Thoracic aorta (tissue), 2 donors: ENCODE results near the gene SDR42E2. TPM values are rescaled to one million over a fixed set of nuclear protein-coding genes. Genes with fewer than 3 reads are reported as not detected.
A peak's percentile ranks its signal among the peaks of the same experiment; 100 is the strongest.

Source experiments
- ATAC-seq: fragments of 150-250 bp; one replicate; pipeline ENCODE4 v1.8.0; 2017; ENCODE audit warnings: low read depth; ENCODE audit not compliant: insufficient number of reproducible peaks, low FRiP score
- DNase-seq: peaks from one replicate; pipeline ENCODE4 v3.0.0-alpha.2; 2020; ENCODE audit warnings: low spot score
- H3K27ac ChIP-seq, 2 donors: fragments of 200-600 bp; sonication (generic); 1 replicate in 1 of 2; 2 replicates in 1 of 2; pipeline ENCODE4 v1.5.1; 2016; ENCODE audit warnings: mild to moderate bottlenecking in 2 of 2, moderate library complexity in 2 of 2
- H3K27me3 ChIP-seq: fragments of 200-600 bp; sonication (generic); replicated peaks from 2 replicates; pipeline ENCODE4 v1.6.0; 2016; ENCODE audit warnings: mild to moderate bottlenecking; ENCODE audit not compliant: insufficient read depth
- H3K36me3 ChIP-seq: fragments of 200-600 bp; sonication (generic); one replicate; pipeline ENCODE4 v1.5.1; 2016
- H3K4me1 ChIP-seq, 2 donors: fragments of 200-600 bp; sonication (generic); 1 replicate in 1 of 2; 2 replicates in 1 of 2; pipeline versions ENCODE4 v1.5.1 to v1.6.0; 2016; ENCODE audit warnings: low read depth in 2 of 2, mild to moderate bottlenecking in 1 of 2; ENCODE audit not compliant: control insufficient read depth in 1 of 2
- H3K4me3 ChIP-seq: fragments of 200-600 bp; sonication (generic); 2 replicates; pipeline ENCODE4 v1.5.1; 2016; ENCODE audit warnings: mild to moderate bottlenecking
- H3K9me3 ChIP-seq: fragments of 200-600 bp; sonication (generic); 2 replicates; pipeline ENCODE4 v1.5.1; 2016
- CTCF ChIP-seq: fragments of 200-600 bp; sonication (generic); IDR thresholded peaks from one replicate; pipeline ENCODE4 v1.5.1; 2019; ENCODE audit warnings: antibody characterized with exemption
- total RNA-seq, 2 donors: library from RNA; depleted of rRNA; stranded (reverse); fragments of >200 nt; gene quantifications; one replicate each; pipeline versions ENCODE4 v1.1.0 to v1.2.3, GENCODE V29; 2016

Gene SDR42E2
- total RNA-seq, 2 donors from 2014 or later: not detected

- TF ChIP-seq CTCF: no peak
- H3K4me1 ChIP-seq: peaks cover 32 to 56% of the 10 kb centered on the region in 2 donors
- peak; percentile 55 for ATAC-seq
- no peaks in the 10 kb centered on the region for H3K9me3 ChIP-seq
- H3K27me3 ChIP-seq: no peaks in the 10 kb centered on the region
- peak overlapping the region; percentile 97 for H3K4me3 ChIP-seq
- peak overlapping the region; percentile 88 to 94 for H3K27ac ChIP-seq
- no peaks in the 10 kb centered on the region for H3K36me3 ChIP-seq
- peak; percentile 83 for DNase-seq
Measured at GRCh38 chr16:22206842-22207714, 44.8 kb downstream of the SDR42E2 start.

- no peak for TF ChIP-seq CTCF
- peak overlapping the region; percentile 88 to 94 for H3K27ac ChIP-seq
Measured at GRCh38 chr16:22207715-22208360, 45.5 kb downstream of the SDR42E2 start.

GRCh38 chr16:22210285-22210684, 48.0 kb downstream of the SDR42E2 start:
- DNase-seq: no peak
- H3K27ac ChIP-seq: peak overlapping the region; percentile 88 to 94
- H3K4me1 ChIP-seq: peaks cover 34 to 63% of the 10 kb centered on the region in 2 donors
- no peaks in the 10 kb centered on the region for H3K27me3 ChIP-seq
- ATAC-seq: no peak
- H3K36me3 ChIP-seq: no peaks in the 10 kb centered on the region
- no peak for TF ChIP-seq CTCF
- no peak overlapping the region for H3K4me3 ChIP-seq
- no peaks in the 10 kb centered on the region for H3K9me3 ChIP-seq

More at GRCh38 chr16:22207715-22208360, 45.5 kb downstream of the SDR42E2 start:
- ATAC-seq: no peak
- Histone ChIP-seq H3K27me3 (no peaks in the 10 kb centered on the region), H3K9me3 (no peaks in the 10 kb centered on the region), H3K36me3 (no peaks in the 10 kb centered on the region), H3K4me3 (peak overlapping the region; percentile 97), H3K4me1 (peaks cover 32 to 62% of the 10 kb centered on the region in 2 donors)
- DNase-seq: no peak

GRCh38 chr16:22210854-22211253, 48.5 kb downstream of the SDR42E2 start:
- no peak for TF ChIP-seq CTCF
- no peaks in the 10 kb centered on the region for H3K36me3 ChIP-seq
- H3K4me3 ChIP-seq: no peak overlapping the region
- DNase-seq (no peak), ATAC-seq (no peak)
- H3K4me1 ChIP-seq: peaks cover 30 to 62% of the 10 kb centered on the region in 2 donors
- no peaks in the 10 kb centered on the region for H3K9me3 ChIP-seq
- no peaks in the 10 kb centered on the region for H3K27me3 ChIP-seq
- peak overlapping the region; percentile 88 to 94 for H3K27ac ChIP-seq

GRCh38 chr16:22213236-22213635, 50.9 kb downstream of the SDR42E2 start:
- no peak overlapping the region for H3K4me3 ChIP-seq
- no peaks in the 10 kb centered on the region for H3K9me3 ChIP-seq
- DNase-seq (no peak), ATAC-seq (no peak)
- no peak for TF ChIP-seq CTCF
- H3K36me3 ChIP-seq: no peaks in the 10 kb centered on the region
- peak overlapping the region in 1 of 2 donors; percentile 41 for H3K27ac ChIP-seq
- H3K27me3 ChIP-seq: no peaks in the 10 kb centered on the region
- peaks cover 22 to 71% of the 10 kb centered on the region in 2 donors for H3K4me1 ChIP-seq
